Upper lobe of left lung (tissue), 6 donors: ENCODE results near the gene KCTD21. TPM values are rescaled to one million over a fixed set of nuclear protein-coding genes. Genes with fewer than 3 reads are reported as not detected.

Experiments used
- ATAC-seq, 2 donors: fragments of 200-7000 bp; cut with Tn5 transposase; one replicate each; pipeline ENCODE4 v1.9.1; 2022; ENCODE audit warnings: mild to moderate bottlenecking in 2 of 2, moderate library complexity in 2 of 2; ENCODE audit not compliant: low FRiP score in 2 of 2
- DNase-seq, 2 donors: peaks; one replicate each; pipeline ENCODE4 v3.0.0-alpha.2; 2019 to 2020
- H3K27ac ChIP-seq, 4 donors: fragments of 200-600 bp; sonication (generic); one replicate each; pipeline ENCODE4 v1.5.1; 2016 to 2019
- H3K27me3 ChIP-seq, 4 donors: fragments of 200-600 bp; sonication (generic); one replicate each; pipeline ENCODE4 v1.5.1; 2017 to 2019
- H3K36me3 ChIP-seq, 4 donors: fragments of 200-600 bp; sonication (generic); one replicate each; pipeline ENCODE4 v1.5.1; 2016 to 2019
- H3K4me1 ChIP-seq, 4 donors: fragments of 200-600 bp; sonication (generic); one replicate each; pipeline ENCODE4 v1.5.1; 2018 to 2019
- H3K4me3 ChIP-seq, 4 donors: fragments of 200-600 bp; sonication (generic); one replicate each; pipeline ENCODE4 v1.5.1; 2017 to 2019; ENCODE audit warnings: mild to moderate bottlenecking in 2 of 4, moderate library complexity in 1 of 4
- H3K9me3 ChIP-seq, 4 donors: fragments of 200-600 bp; sonication (generic); one replicate each; pipeline ENCODE4 v1.5.1; 2018 to 2019
- EP300 ChIP-seq, 4 donors: sonication (generic); formaldehyde crosslinking; IDR thresholded peaks; one replicate each; pipeline ENCODE4 v1.5.1; 2017; ENCODE audit warnings: antibody characterized with exemption in 4 of 4, control low read depth in 2 of 4
- POLR2A ChIP-seq, 4 donors: fragments of 450-650 bp; IDR thresholded peaks; one replicate each; pipeline ENCODE4 v1.5.1; 2016 to 2017; ENCODE audit warnings: antibody characterized with exemption in 4 of 4, mild to moderate bottlenecking in 2 of 4
- POLR2AphosphoS5 ChIP-seq, 2 donors: sonication (generic); formaldehyde crosslinking; IDR thresholded peaks; one replicate each; pipeline ENCODE4 v1.5.1; 2017; ENCODE audit warnings: antibody characterized with exemption in 2 of 2
- WGBS, 2 donors: methylation state at CpG; one replicate each; pipeline ENCODE4 v1.1.5; 2017 to 2018; 5-methylcytosine and 5-hydroxymethylcytosine counted together
- total RNA-seq, 6 donors: library from RNA; depleted of rRNA in 4 of 6; stranded (reverse); fragments of >200 nt in 4 of 6; gene quantifications; one replicate each; pipeline versions ENCODE4 v1.1.0 to v1.2.1, GENCODE V29; 2016 to 2021
- TF ChIP-seq, protein P1 (sequence below), 6 experiments: fragments of 450-650 bp in 4 of 6; fragments of 200-600 bp in 2 of 6; sonication (generic) in 2 of 6; IDR thresholded peaks; one replicate each; pipeline ENCODE4 v1.5.1; 2016 to 2019; ENCODE audit warnings: antibody characterized with exemption in 6 of 6
- donor health status: DM: no; HTN: no; CAD: no; lungs with moderate emphysema.
- donor health status: DM: no; HTN: yes; CAD: no; lungs with severe emphysema.

The KCTD21 gene
- total RNA-seq, 6 donors from 2014 or later, result 8.4 to 18.9 (median 10.7) TPM

- Histone ChIP-seq H3K36me3 (no peaks in the 10 kb centered on the region), H3K27ac (no peak overlapping the region), H3K4me1 (peaks cover 5 to 21% (median 8%) of the 10 kb centered on the region in 4 donors), H3K9me3 (no peaks in the 10 kb centered on the region), H3K4me3 (no peak overlapping the region), H3K27me3 (no peaks in the 10 kb centered on the region)
- no peak for DNase-seq
- TF ChIP-seq, protein P1, sequence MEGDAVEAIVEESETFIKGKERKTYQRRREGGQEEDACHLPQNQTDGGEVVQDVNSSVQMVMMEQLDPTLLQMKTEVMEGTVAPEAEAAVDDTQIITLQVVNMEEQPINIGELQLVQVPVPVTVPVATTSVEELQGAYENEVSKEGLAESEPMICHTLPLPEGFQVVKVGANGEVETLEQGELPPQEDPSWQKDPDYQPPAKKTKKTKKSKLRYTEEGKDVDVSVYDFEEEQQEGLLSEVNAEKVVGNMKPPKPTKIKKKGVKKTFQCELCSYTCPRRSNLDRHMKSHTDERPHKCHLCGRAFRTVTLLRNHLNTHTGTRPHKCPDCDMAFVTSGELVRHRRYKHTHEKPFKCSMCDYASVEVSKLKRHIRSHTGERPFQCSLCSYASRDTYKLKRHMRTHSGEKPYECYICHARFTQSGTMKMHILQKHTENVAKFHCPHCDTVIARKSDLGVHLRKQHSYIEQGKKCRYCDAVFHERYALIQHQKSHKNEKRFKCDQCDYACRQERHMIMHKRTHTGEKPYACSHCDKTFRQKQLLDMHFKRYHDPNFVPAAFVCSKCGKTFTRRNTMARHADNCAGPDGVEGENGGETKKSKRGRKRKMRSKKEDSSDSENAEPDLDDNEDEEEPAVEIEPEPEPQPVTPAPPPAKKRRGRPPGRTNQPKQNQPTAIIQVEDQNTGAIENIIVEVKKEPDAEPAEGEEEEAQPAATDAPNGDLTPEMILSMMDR (IDR thresholded peaks at IDR 0.05), result no peak
- TF ChIP-seq EP300 (IDR thresholded peaks at IDR 0.05), result no peak
- no peak for TF ChIP-seq POLR2A (IDR thresholded peaks at IDR 0.05)
- TF ChIP-seq POLR2AphosphoS5 (IDR thresholded peaks at IDR 0.05), result no peak
- peak in 1 of 2 donors; percentile 67 for ATAC-seq
These were observed 43.6 kb upstream of the KCTD21 start for GRCh38 chr11:78231962-78232501.

DNA sequence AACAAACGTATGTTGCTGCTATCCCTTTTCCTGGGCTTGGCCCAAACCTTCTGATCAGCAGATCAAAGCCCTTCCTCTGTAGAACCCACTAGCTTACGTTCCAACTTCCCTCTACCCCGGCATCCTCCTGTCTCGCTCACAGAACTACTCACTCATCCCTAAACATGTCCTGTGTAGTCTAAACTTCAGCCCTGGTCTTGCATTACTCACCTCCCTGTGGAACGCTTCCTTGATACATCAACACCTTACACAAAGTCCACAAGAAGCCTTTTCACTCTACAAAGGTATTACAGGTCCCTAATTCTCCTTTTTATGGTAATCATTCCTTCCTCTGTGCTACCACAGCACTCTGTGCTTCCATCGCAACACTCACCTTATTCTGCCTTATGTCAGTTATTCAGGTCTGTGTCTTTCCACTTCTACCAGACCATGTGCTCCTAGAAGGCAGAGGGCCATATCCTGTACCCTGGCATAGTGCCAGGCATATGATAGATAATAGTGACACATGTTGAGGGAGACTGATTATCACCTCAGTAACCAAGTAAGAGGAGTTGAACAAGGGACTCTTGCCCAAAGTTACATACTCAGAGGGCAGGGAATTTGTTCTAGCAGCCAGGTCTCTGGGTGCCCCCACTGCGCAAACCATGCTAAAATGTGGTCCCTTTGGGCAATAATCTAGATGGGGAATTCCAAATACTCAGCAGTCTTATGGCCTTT lies 41.9 kb upstream of the KCTD21 start:
- H3K36me3 ChIP-seq, result peaks cover 0 to 16% (median 10%) of the 10 kb centered on the region in 4 donors
- H3K4me3 ChIP-seq, result no peak overlapping the region
- H3K4me1 ChIP-seq, result peaks cover 5 to 21% (median 8%) of the 10 kb centered on the region in 4 donors
- H3K27me3 ChIP-seq, result no peaks in the 10 kb centered on the region
- TF ChIP-seq, protein P1 (IDR thresholded peaks at IDR 0.05), result no peak
- TF ChIP-seq POLR2AphosphoS5 (IDR thresholded peaks at IDR 0.05) (no peak), POLR2A (IDR thresholded peaks at IDR 0.05) (no peak)
- ATAC-seq, result no peak
- WGBS, 2 donors, result 66 to 72% methylated on average over 7 of the region's 7 CpGs
- H3K27ac ChIP-seq, result no peak overlapping the region
- DNase-seq, result no peak
- H3K9me3 ChIP-seq, result no peaks in the 10 kb centered on the region

GRCh38 chr11:78229106-78229505 lies 40.7 kb upstream of the KCTD21 start:
- DNase-seq (no peak), ATAC-seq (no peak)
- H3K36me3 ChIP-seq, result peaks cover 0 to 29% (median 21%) of the 10 kb centered on the region in 4 donors
- WGBS, 2 donors, result 94 to 100% methylated on average over 2 of the region's 2 CpGs
- TF ChIP-seq POLR2AphosphoS5 (IDR thresholded peaks at IDR 0.05) (no peak), EP300 (IDR thresholded peaks at IDR 0.05) (no peak), POLR2A (IDR thresholded peaks at IDR 0.05) (no peak)
- TF ChIP-seq, protein P1 (IDR thresholded peaks at IDR 0.05), result no peak
- H3K27me3 ChIP-seq, result no peaks in the 10 kb centered on the region
- H3K4me3 ChIP-seq, result no peak overlapping the region
- H3K4me1 ChIP-seq, result peaks cover 5 to 21% (median 8%) of the 10 kb centered on the region in 4 donors
- peak overlapping the region in 1 of 4 donors; percentile 19 for H3K27ac ChIP-seq
- no peaks in the 10 kb centered on the region for H3K9me3 ChIP-seq

DNA sequence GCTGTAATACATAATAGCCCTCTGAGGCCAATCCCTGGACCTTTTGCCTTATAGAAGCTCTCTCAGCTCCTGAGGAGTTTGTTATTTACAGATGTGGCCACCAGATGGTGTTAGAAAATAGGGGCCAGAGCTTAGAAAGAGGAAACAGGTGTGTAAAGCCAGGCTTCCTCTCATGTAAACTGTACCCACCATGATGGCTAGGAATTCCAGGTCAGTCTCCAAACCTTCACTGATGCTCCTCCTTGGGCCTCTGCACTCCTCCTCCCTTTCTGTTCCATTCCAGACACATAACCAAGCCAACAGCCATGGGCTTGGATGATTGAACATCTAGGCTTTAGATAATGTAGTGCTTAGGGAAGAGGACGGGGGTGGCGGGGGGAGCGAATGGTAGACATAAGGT lies 40.0 kb upstream of the KCTD21 start:
- no peak overlapping the region for H3K4me3 ChIP-seq
- no peaks in the 10 kb centered on the region for H3K9me3 ChIP-seq
- no peak for TF ChIP-seq POLR2AphosphoS5 (IDR thresholded peaks at IDR 0.05)
- TF ChIP-seq, protein P1 (IDR thresholded peaks at IDR 0.05), result peak in 5 of 6 experiments; percentile 43 to 70 (median 63)
- peaks cover 0 to 35% (median 25%) of the 10 kb centered on the region in 4 donors for H3K36me3 ChIP-seq
- no peaks in the 10 kb centered on the region for H3K27me3 ChIP-seq
- WGBS, 2 donors, result 92 to 98% methylated on average over 3 of the region's 3 CpGs
- H3K4me1 ChIP-seq, result peaks cover 5 to 21% (median 8%) of the 10 kb centered on the region in 4 donors
- DNase-seq (no peak), ATAC-seq (peak; percentile 65 to 66)
- peak overlapping the region in 1 of 4 donors; percentile 19 for H3K27ac ChIP-seq
